Endothelial cell (in vitro differentiated cells): ENCODE data around the gene NELL1. TPM values are rescaled to one million over a fixed set of nuclear protein-coding genes. Genes with fewer than 3 reads are reported as not detected.

Experiments
- DNase-seq: peaks from one replicate; pipeline ENCODE4 v3.0.0; 2021; ENCODE audit warnings: low spot score
- H3K27ac Mint-ChIP-seq: one replicate; pipeline ENCODE4 v1.8.0; 2021; ENCODE audit warnings: mixed read lengths, inconsistent platforms; ENCODE audit not compliant: unreplicated experiment
- H3K27me3 Mint-ChIP-seq: one replicate; pipeline ENCODE4 v1.8.0; 2021; ENCODE audit warnings: mild to moderate bottlenecking, moderate library complexity, mixed read lengths, inconsistent platforms; ENCODE audit not compliant: unreplicated experiment
- H3K36me3 Mint-ChIP-seq: one replicate; pipeline ENCODE4 v1.8.0; 2021; ENCODE audit warnings: mild to moderate bottlenecking, low read depth, mixed read lengths, inconsistent platforms; ENCODE audit not compliant: unreplicated experiment
- H3K4me1 Mint-ChIP-seq: one replicate; pipeline ENCODE4 v1.8.0; 2021; ENCODE audit warnings: mild to moderate bottlenecking, mixed read lengths, inconsistent platforms; ENCODE audit not compliant: unreplicated experiment
- H3K4me3 Mint-ChIP-seq: one replicate; pipeline ENCODE4 v1.8.0; 2021; ENCODE audit warnings: mild to moderate bottlenecking, mixed read lengths, inconsistent platforms; ENCODE audit not compliant: unreplicated experiment
- H3K9me3 Mint-ChIP-seq: one replicate; pipeline ENCODE4 v1.8.0; 2021; ENCODE audit warnings: mixed read lengths, inconsistent platforms; ENCODE audit not compliant: unreplicated experiment
- total RNA-seq: library from RNA; stranded (reverse); fragmentation: NEBNext Ultra II Directional; extraction: Animal tissue kit (Norgen Biotek cat#: 25700); gene quantifications from one replicate; pipeline ENCODE4 v1.2.1, GENCODE V29; 2021; ENCODE audit not compliant: unreplicated experiment
- TF ChIP-seq, protein P1 (sequence below): fragments of 200-600 bp; sonication (generic); IDR thresholded peaks from one replicate; pipeline ENCODE4 v1.5.0; 2021; ENCODE audit warnings: antibody characterized with exemption; ENCODE audit not compliant: unreplicated experiment

Gene NELL1
- total RNA-seq, 1 donor from 2014 or later = 0.26 TPM

DNA sequence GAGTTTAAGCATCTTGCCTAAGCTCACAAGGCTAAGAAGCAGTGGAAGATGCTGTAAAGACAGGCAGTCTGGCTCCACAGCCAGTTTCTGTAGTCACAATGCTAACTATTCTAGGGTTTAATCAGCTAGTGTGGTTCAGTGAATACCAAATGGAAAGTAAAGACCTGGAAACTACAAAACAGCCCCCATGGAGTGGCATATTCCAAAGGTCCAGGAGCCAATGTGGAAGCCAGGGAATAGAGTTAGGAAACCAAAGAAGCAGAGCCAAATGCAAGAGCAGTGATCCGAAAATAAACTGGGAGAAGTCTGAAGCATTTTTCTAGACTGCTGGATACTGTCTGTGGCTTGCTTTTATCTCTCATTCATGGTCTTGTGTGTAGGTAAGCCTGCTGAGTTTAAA lies 792.3 kb downstream of the NELL1 start:
- Mint-ChIP-seq H3K36me3 (no peaks in the 10 kb centered on the region), H3K9me3 (no peaks in the 10 kb centered on the region), H3K27me3 (no peaks in the 10 kb centered on the region), H3K4me1 (peaks cover 4% of the 10 kb centered on the region), H3K27ac (no peak overlapping the region), H3K4me3 (no peak overlapping the region)
- no peak for DNase-seq
- TF ChIP-seq, protein P1, sequence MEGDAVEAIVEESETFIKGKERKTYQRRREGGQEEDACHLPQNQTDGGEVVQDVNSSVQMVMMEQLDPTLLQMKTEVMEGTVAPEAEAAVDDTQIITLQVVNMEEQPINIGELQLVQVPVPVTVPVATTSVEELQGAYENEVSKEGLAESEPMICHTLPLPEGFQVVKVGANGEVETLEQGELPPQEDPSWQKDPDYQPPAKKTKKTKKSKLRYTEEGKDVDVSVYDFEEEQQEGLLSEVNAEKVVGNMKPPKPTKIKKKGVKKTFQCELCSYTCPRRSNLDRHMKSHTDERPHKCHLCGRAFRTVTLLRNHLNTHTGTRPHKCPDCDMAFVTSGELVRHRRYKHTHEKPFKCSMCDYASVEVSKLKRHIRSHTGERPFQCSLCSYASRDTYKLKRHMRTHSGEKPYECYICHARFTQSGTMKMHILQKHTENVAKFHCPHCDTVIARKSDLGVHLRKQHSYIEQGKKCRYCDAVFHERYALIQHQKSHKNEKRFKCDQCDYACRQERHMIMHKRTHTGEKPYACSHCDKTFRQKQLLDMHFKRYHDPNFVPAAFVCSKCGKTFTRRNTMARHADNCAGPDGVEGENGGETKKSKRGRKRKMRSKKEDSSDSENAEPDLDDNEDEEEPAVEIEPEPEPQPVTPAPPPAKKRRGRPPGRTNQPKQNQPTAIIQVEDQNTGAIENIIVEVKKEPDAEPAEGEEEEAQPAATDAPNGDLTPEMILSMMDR = no peak

DNA sequence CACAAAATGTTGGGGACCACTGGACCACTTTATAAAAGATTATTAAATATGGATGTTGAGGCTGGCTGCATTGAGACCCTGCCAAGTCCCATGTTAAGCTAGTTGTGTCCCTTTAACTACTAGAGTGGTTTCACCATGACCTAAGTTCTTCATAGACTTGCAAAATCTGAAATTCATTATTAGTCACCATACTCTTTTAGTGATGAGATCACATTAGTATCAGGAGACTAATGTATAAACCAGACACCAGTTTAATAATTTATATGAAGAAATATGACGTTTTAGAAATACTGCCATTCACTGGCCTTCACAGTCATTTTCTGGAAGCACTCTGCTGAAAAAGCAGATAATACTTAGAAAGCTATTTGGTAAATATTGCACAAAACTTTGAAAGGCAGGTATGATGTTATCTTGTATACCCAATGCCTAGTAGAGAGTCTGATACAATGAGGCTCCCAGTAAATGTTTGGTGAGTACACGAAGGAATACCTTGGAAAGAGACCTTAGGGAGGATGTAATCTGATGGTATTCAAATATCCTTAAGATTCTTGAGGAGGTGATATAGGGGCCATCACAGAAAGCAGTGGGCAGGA lies 795.3 kb downstream of the NELL1 start:
- H3K27me3 Mint-ChIP-seq = no peaks in the 10 kb centered on the region
- TF ChIP-seq, protein P1 = no peak
- no peak overlapping the region for H3K27ac Mint-ChIP-seq
- H3K36me3 Mint-ChIP-seq = no peaks in the 10 kb centered on the region
- no peak for DNase-seq
- no peak overlapping the region for H3K4me3 Mint-ChIP-seq
- peaks cover 4% of the 10 kb centered on the region for H3K4me1 Mint-ChIP-seq
- no peaks in the 10 kb centered on the region for H3K9me3 Mint-ChIP-seq

DNA sequence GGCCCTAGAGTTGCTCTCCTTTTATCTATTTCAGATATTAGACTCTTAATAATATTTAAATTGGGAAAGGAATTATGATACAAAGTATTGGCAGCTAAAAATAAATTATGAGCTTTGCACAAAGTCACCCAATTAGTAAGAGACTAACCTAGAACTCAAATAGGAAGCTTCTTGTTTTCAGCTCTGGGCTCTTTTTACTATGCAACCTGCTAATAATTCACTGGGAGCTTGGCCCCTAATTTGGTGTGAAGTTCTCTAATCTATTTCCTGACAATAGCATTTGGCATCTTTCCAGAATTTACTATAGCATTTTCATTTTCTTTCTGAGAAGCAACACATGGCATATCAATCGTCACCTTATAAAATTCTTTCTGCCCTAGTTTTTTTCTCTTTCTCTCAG lies 795.8 kb downstream of the NELL1 start:
- H3K4me3 Mint-ChIP-seq = no peak overlapping the region
- no peak overlapping the region for H3K27ac Mint-ChIP-seq
- no peaks in the 10 kb centered on the region for H3K27me3 Mint-ChIP-seq
- H3K36me3 Mint-ChIP-seq = no peaks in the 10 kb centered on the region
- no peaks in the 10 kb centered on the region for H3K9me3 Mint-ChIP-seq
- H3K4me1 Mint-ChIP-seq = peaks cover 4% of the 10 kb centered on the region
- no peak for DNase-seq
- TF ChIP-seq, protein P1 = no peak

DNA sequence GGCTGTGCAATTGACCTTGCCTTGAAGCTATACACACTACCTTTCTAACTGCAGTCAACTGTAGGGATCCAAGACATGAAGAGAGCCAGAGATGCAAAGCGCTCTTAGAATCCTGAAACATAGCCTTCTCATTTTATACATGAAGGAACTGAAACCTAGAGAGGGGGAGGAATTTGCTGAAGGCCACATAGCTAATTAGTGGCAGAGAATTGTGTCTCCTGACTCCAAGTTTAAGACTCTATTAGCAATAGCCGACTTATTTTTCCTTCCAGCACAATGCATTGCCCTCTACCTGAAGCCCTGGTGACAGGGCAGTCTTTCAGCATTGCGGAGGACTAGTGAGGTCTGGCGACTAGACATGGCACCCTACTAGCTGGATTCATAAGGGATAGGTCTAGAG lies 796.5 kb downstream of the NELL1 start:
- Mint-ChIP-seq H3K27me3 (no peaks in the 10 kb centered on the region), H3K36me3 (no peaks in the 10 kb centered on the region), H3K4me1 (peaks cover 4% of the 10 kb centered on the region), H3K9me3 (no peaks in the 10 kb centered on the region), H3K4me3 (no peak overlapping the region), H3K27ac (no peak overlapping the region)
- no peak for DNase-seq
- TF ChIP-seq, protein P1 = no peak

DNA sequence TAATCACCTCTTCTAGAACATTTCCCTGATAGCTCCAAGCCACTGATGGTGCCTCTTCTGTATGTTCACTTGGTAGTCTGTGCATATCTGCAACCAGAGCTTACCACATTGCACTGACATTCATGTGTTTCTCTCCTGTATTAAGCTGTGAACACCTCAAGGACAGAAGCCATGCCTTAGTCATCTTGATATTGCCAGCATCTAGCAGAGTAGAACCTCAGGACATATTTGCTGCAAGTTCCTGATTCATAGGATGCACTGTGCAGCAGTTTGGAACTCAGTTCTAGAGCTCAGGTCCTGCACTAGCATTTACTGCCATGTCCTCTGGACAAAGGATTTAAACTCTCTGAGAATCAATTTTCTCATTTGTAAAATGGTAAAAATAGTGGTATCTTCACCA lies 801.1 kb downstream of the NELL1 start:
- no peaks in the 10 kb centered on the region for H3K9me3 Mint-ChIP-seq
- H3K4me3 Mint-ChIP-seq = no peak overlapping the region
- no peak overlapping the region for H3K27ac Mint-ChIP-seq
- TF ChIP-seq, protein P1 = no peak
- no peaks in the 10 kb centered on the region for H3K36me3 Mint-ChIP-seq
- DNase-seq = no peak
- H3K27me3 Mint-ChIP-seq = no peaks in the 10 kb centered on the region
- H3K4me1 Mint-ChIP-seq = peaks cover 8% of the 10 kb centered on the region
